ENCODE measurements around the gene RBM47.
"Not testable (repeated sequence)": the region's sequence is repeated elsewhere in the genome, so short reads cannot be mapped to it uniquely, and the experiment has no call there.

RBM47 gene

GRCh38 chr4:40448875-40449274 is 180.8 kb downstream of the RBM47 start:
- Histone ChIP-seq H3K27ac (replicated peaks; ENCODE audit: low read length) (no peak overlapping the region), H3K79me1 (ENCODE audit: low read depth, low read length) (no peaks in the 10 kb centered on the region), H2BK15ac (ENCODE audit: low read length) (no peak overlapping the region), H3K4me2 (ENCODE audit: insufficient read depth, low read length, poor library complexity, severe bottlenecking) (no peak overlapping the region), H3K36me3 (replicated peaks in 1 of 2; ENCODE audit: control insufficient read depth in 2 of 2, insufficient read depth in 2 of 2, low read length in 2 of 2) (no peaks in the 10 kb centered on the region), H4K91ac (ENCODE audit: low read depth, low read length, poor library complexity) (no peak overlapping the region), H3K9ac (ENCODE audit: low read depth, low read length, poor library complexity) (no peak overlapping the region), H3K23ac (ENCODE audit: low read depth, low read length, poor library complexity) (no peak overlapping the region), H3K4ac (ENCODE audit: low read length) (no peak overlapping the region), H2AFZ (ENCODE audit: low read length) (no peak overlapping the region), H3K9me3 (replicated peaks in 1 of 2; ENCODE audit: control insufficient read depth in 2 of 2, insufficient read depth in 1 of 2, low read depth in 1 of 2, low read length in 2 of 2) (no peaks in the 10 kb centered on the region), H3K27me3 (ENCODE audit: control insufficient read depth in 3 of 3, insufficient read depth in 3 of 3, low read depth in 1 of 3, low read length in 3 of 3) (no peaks in the 10 kb centered on the region), H2AK5ac (ENCODE audit: low read depth, low read length) (no peak overlapping the region), H3K18ac (ENCODE audit: low read length) (no peak overlapping the region), H2BK12ac (ENCODE audit: low read length) (no peak overlapping the region), H3K14ac (ENCODE audit: low read length) (no peak overlapping the region), H2BK120ac (ENCODE audit: low read depth, low read length) (no peak overlapping the region), H2BK5ac (ENCODE audit: low read length) (no peak overlapping the region), H3K4me3 (ENCODE audit: low read length in 2 of 2) (no peak overlapping the region), H3K4me1 (ENCODE audit: control insufficient read depth in 2 of 2, insufficient read depth in 1 of 2, low read depth in 1 of 2, low read length in 2 of 2) (peaks cover 0 to 2% of the 10 kb centered on the region in 2 donors), H4K8ac (ENCODE audit: low read depth, low read length) (no peak overlapping the region)
- DNase-seq (ENCODE audit: low spot score): no peak
- no CpG with 5 or more reads among the region's 4 CpGs for WGBS, 2 donors (ENCODE audit: extremely low coverage in 2 of 2, insufficient read length in 2 of 2, insufficient replicate concordance in 1 of 2)

GRCh38 chr4:40446839-40447238 is 182.8 kb downstream of the RBM47 start:
- H3K4me1 ChIP-seq (ENCODE audit: control insufficient read depth in 2 of 2, insufficient read depth in 1 of 2, low read depth in 1 of 2, low read length in 2 of 2): peaks cover 0 to 1% of the 10 kb centered on the region in 2 donors
- H4K91ac ChIP-seq (ENCODE audit: low read depth, low read length, poor library complexity): no peak overlapping the region
- H3K9ac ChIP-seq (ENCODE audit: low read depth, low read length, poor library complexity): no peak overlapping the region
- no peak overlapping the region for H2BK15ac ChIP-seq (ENCODE audit: low read length)
- H3K14ac ChIP-seq (ENCODE audit: low read length): peak overlapping the region; percentile 38
- no peak overlapping the region for H2BK120ac ChIP-seq (ENCODE audit: low read depth, low read length)
- no peak overlapping the region for H2AFZ ChIP-seq (ENCODE audit: low read length)
- no peak for DNase-seq (ENCODE audit: low spot score)
- no peak overlapping the region for H3K4me2 ChIP-seq (ENCODE audit: insufficient read depth, low read length, poor library complexity, severe bottlenecking)
- no peaks in the 10 kb centered on the region for H3K36me3 ChIP-seq (replicated peaks in 1 of 2; ENCODE audit: control insufficient read depth in 2 of 2, insufficient read depth in 2 of 2, low read length in 2 of 2)
- no peak overlapping the region for H2BK12ac ChIP-seq (ENCODE audit: low read length)
- H3K79me1 ChIP-seq (ENCODE audit: low read depth, low read length): no peaks in the 10 kb centered on the region
- no peak overlapping the region for H3K23ac ChIP-seq (ENCODE audit: low read depth, low read length, poor library complexity)
- no peak overlapping the region for H3K18ac ChIP-seq (ENCODE audit: low read length)
- no peak overlapping the region for H2AK5ac ChIP-seq (ENCODE audit: low read depth, low read length)
- no peak overlapping the region for H3K4me3 ChIP-seq (ENCODE audit: low read length in 2 of 2)
- no peaks in the 10 kb centered on the region for H3K9me3 ChIP-seq (replicated peaks in 1 of 2; ENCODE audit: control insufficient read depth in 2 of 2, insufficient read depth in 1 of 2, low read depth in 1 of 2, low read length in 2 of 2)
- H3K27me3 ChIP-seq (ENCODE audit: control insufficient read depth in 3 of 3, insufficient read depth in 3 of 3, low read depth in 1 of 3, low read length in 3 of 3): no peaks in the 10 kb centered on the region
- H4K8ac ChIP-seq (ENCODE audit: low read depth, low read length): no peak overlapping the region
- no peak overlapping the region for H2BK5ac ChIP-seq (ENCODE audit: low read length)
- no peak overlapping the region for H3K27ac ChIP-seq (replicated peaks; ENCODE audit: low read length)
- H3K4ac ChIP-seq (ENCODE audit: low read length): no peak overlapping the region

GRCh38 chr4:40446261-40446750 is 183.4 kb downstream of the RBM47 start:
- not testable (repeated sequence) for H3K9me3 ChIP-seq (replicated peaks in 1 of 2; ENCODE audit: control insufficient read depth in 2 of 2, insufficient read depth in 1 of 2, low read depth in 1 of 2, low read length in 2 of 2); DNase-seq (ENCODE audit: low spot score); H3K4me2 ChIP-seq (ENCODE audit: insufficient read depth, low read length, poor library complexity, severe bottlenecking); H3K4ac ChIP-seq (ENCODE audit: low read length); H2AFZ ChIP-seq (ENCODE audit: low read length); H3K27ac ChIP-seq (replicated peaks; ENCODE audit: low read length); H3K79me1 ChIP-seq (ENCODE audit: low read depth, low read length); H3K18ac ChIP-seq (ENCODE audit: low read length); H2BK15ac ChIP-seq (ENCODE audit: low read length); H3K4me1 ChIP-seq (ENCODE audit: control insufficient read depth in 2 of 2, insufficient read depth in 1 of 2, low read depth in 1 of 2, low read length in 2 of 2); H2BK5ac ChIP-seq (ENCODE audit: low read length); H3K4me3 ChIP-seq (ENCODE audit: low read length in 2 of 2); H3K27me3 ChIP-seq (ENCODE audit: control insufficient read depth in 3 of 3, insufficient read depth in 3 of 3, low read depth in 1 of 3, low read length in 3 of 3); H3K14ac ChIP-seq (ENCODE audit: low read length); H3K23ac ChIP-seq (ENCODE audit: low read depth, low read length, poor library complexity); H4K8ac ChIP-seq (ENCODE audit: low read depth, low read length); H4K91ac ChIP-seq (ENCODE audit: low read depth, low read length, poor library complexity); H3K9ac ChIP-seq (ENCODE audit: low read depth, low read length, poor library complexity); H2BK12ac ChIP-seq (ENCODE audit: low read length); H2AK5ac ChIP-seq (ENCODE audit: low read depth, low read length); H3K36me3 ChIP-seq (replicated peaks in 1 of 2; ENCODE audit: control insufficient read depth in 2 of 2, insufficient read depth in 2 of 2, low read length in 2 of 2); H2BK120ac ChIP-seq (ENCODE audit: low read depth, low read length)
- WGBS, 2 donors (ENCODE audit: extremely low coverage in 2 of 2, insufficient read length in 2 of 2, insufficient replicate concordance in 1 of 2): no CpG with 5 or more reads among the region's 2 CpGs

GRCh38 chr4:40445671-40446070 is 184.0 kb downstream of the RBM47 start:
- no peak overlapping the region for H2AK5ac ChIP-seq (ENCODE audit: low read depth, low read length)
- H4K8ac ChIP-seq (ENCODE audit: low read depth, low read length): no peak overlapping the region
- H3K27me3 ChIP-seq (ENCODE audit: control insufficient read depth in 3 of 3, insufficient read depth in 3 of 3, low read depth in 1 of 3, low read length in 3 of 3): no peaks in the 10 kb centered on the region
- H3K4me3 ChIP-seq (ENCODE audit: low read length in 2 of 2): no peak overlapping the region
- H3K18ac ChIP-seq (ENCODE audit: low read length): no peak overlapping the region
- no peak overlapping the region for H2BK12ac ChIP-seq (ENCODE audit: low read length)
- no peaks in the 10 kb centered on the region for H3K36me3 ChIP-seq (replicated peaks in 1 of 2; ENCODE audit: control insufficient read depth in 2 of 2, insufficient read depth in 2 of 2, low read length in 2 of 2)
- no peak overlapping the region for H3K4me2 ChIP-seq (ENCODE audit: insufficient read depth, low read length, poor library complexity, severe bottlenecking)
- WGBS, 2 donors (ENCODE audit: extremely low coverage in 2 of 2, insufficient read length in 2 of 2, insufficient replicate concordance in 1 of 2): no CpG with 5 or more reads among the region's 2 CpGs
- no peak overlapping the region for H3K23ac ChIP-seq (ENCODE audit: low read depth, low read length, poor library complexity)
- H2BK120ac ChIP-seq (ENCODE audit: low read depth, low read length): no peak overlapping the region
- H2AFZ ChIP-seq (ENCODE audit: low read length): no peak overlapping the region
- no peak overlapping the region for H4K91ac ChIP-seq (ENCODE audit: low read depth, low read length, poor library complexity)
- no peak overlapping the region for H3K14ac ChIP-seq (ENCODE audit: low read length)
- no peak overlapping the region for H3K9ac ChIP-seq (ENCODE audit: low read depth, low read length, poor library complexity)
- H3K27ac ChIP-seq (replicated peaks; ENCODE audit: low read length): no peak overlapping the region
- no peaks in the 10 kb centered on the region for H3K79me1 ChIP-seq (ENCODE audit: low read depth, low read length)
- DNase-seq (ENCODE audit: low spot score): no peak
- H3K9me3 ChIP-seq (replicated peaks in 1 of 2; ENCODE audit: control insufficient read depth in 2 of 2, insufficient read depth in 1 of 2, low read depth in 1 of 2, low read length in 2 of 2): no peaks in the 10 kb centered on the region
- H3K4me1 ChIP-seq (ENCODE audit: control insufficient read depth in 2 of 2, insufficient read depth in 1 of 2, low read depth in 1 of 2, low read length in 2 of 2): peaks cover 0 to 1% of the 10 kb centered on the region in 2 donors
- H2BK15ac ChIP-seq (ENCODE audit: low read length): no peak overlapping the region
- no peak overlapping the region for H2BK5ac ChIP-seq (ENCODE audit: low read length)
- H3K4ac ChIP-seq (ENCODE audit: low read length): no peak overlapping the region

All from neuronal stem cell (in vitro differentiated cells).